DMS153 treated with DMSO at 0.1 percent for 48 hours (cell line): Measurements from ENCODE around the gene CKM.
"Not testable (repeated sequence)": the region's sequence is repeated elsewhere in the genome, so short reads cannot be mapped to it uniquely, and the experiment has no call there.

Experiments used
- DNase-seq: peaks from one replicate; lab custom pipeline; 2025; ENCODE audit not compliant: unreplicated experiment; lab: John Stamatoyannopoulos, UW

CKM gene

GRCh38 chr19:45349430-45349941, 26.8 kb upstream of the CKM start:
- DNase-seq: no peak

DNA sequence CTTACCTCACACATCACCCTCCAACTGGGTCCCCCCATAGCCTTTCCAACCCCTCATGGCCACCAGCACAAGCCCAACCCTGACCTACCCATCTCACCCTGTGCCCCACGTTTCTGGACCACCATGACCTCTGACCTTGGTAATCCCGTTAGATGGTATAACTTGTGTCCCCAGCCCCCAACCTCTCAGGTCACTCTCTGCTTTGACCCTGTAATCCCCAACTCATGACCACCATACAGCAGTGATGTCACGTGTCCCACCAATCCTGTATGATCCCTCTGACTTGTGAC, 26.4 kb upstream of the CKM start:
- DNase-seq: no peak

GRCh38 chr19:45348367-45349125, 25.9 kb upstream of the CKM start:
- no peak for DNase-seq

GRCh38 chr19:45347570-45348366, 25.1 kb upstream of the CKM start:
- DNase-seq: no peak

GRCh38 chr19:45346449-45346848, 23.8 kb upstream of the CKM start:
- DNase-seq: no peak

- DNase-seq: no peak
Measured at GRCh38 chr19:45345506-45345860, 22.8 kb upstream of the CKM start.

DNA sequence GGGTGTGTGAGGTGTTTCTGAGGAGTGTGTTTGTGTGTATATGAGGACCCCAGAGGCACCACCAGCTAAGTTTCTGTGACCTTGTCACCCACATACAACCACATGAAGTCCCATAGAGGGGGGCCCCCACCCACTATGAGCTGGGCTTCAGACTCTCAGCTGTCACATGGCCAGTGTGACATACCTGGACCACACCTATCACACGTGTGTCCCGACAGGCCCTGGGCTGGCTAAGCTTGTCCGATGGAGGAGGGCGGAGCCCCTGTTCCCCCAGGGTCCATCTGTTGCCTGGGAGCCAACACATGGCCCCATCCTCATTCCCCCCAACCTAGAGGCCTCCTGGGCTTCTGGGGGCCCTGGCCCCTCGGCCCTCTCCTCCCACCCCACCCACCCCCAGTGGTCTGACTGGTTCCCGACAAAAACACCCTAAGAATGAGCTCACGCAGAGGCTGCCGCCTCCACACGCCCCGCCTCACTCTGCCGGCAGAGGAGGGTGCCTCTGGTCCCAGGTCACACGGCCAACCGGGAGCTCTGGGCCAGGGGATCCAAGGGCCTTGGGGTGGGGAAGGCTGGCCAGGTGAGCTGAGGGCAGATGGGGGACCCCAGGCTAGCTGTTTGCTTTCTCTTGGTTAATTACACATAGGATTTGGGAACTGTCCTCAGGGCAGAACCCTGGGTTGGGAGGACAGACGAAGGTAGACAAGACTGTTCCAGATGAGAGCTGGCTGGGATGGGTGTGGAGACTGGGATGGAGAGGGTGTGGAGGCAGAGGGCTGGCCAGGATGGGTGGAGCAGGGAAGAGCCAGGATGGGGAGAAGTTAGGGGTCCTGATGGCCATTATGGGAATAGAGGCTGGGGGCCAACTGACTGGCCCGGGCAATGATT, 22.2 kb upstream of the CKM start:
- no peak for DNase-seq

DNA sequence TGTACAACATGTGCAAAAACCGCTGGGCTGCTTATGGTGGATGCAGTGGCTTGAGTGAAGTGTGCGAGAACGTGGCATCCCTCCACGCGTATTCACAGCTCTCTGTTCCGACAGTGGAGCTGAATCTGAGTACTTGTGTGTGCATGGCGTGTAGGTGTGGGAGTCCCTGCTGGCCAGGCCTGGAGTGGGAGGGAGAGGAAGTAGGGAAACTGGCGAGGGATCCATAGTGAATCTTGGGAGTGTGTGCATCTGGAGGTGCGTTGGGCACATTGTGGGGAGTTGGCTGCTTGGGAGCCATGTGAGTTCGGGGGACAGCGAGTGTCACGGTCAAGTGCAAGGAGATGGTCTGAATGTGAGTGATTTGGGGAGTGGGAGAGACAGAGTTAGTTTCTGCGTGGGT, 20.2 kb upstream of the CKM start:
- DNase-seq: no peak

DNA sequence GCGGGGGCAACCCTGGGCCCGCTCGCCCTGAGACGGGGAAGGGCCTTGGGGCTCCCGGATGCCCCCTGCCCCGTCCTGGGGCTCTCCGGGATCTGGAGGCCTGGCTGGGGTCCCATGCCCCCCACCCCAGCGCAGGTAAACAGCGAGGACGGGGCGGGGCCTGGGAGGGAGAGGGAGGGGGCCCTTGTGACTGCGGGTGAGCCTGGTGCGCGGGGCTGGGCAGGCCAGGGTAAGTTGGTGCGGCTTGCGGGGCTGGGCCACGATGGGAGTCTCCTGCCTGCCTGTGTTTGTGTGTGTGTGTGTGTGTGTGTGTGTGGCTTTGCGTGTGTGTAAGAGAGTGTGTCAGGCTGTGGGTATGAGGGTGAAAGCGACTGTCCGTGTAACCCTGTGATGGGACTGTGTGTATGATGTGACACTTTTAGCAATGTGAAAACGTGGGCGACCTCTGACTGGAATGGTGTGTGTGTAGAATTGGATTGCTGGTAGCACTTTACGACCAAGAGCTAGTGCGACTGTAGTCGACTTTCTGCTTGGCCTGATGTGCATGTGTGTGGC, 18.3 kb upstream of the CKM start:
- DNase-seq: no peak

GRCh38 chr19:45340232-45340898, 17.7 kb upstream of the CKM start, which contains the start of gene KLC3:
Gene KLC3 (plus strand): TSS chr19:45340750. CDS start chr19:45345542, 4,792 bp downstream.
- peak; percentile 10 for DNase-seq

DNA sequence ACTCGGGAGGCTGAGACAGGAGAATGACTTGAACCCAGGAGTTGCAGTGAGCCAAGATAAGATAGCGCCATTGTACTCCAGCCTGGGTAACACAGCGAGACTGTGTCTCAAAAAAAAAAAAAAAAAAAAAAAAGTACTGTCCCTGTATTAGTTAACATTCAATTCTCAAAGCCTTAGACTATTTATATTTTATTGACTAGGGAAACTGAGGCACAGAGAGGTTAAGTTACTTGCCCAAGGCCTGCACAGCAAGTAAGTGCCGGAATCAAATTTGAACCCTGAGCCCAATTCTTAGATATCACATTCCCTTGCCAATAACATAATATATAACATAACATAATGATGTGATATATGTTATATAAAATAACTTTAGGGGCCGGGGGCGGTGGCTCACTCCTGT, 17.0 kb upstream of the CKM start:
- DNase-seq: no peak

DNA sequence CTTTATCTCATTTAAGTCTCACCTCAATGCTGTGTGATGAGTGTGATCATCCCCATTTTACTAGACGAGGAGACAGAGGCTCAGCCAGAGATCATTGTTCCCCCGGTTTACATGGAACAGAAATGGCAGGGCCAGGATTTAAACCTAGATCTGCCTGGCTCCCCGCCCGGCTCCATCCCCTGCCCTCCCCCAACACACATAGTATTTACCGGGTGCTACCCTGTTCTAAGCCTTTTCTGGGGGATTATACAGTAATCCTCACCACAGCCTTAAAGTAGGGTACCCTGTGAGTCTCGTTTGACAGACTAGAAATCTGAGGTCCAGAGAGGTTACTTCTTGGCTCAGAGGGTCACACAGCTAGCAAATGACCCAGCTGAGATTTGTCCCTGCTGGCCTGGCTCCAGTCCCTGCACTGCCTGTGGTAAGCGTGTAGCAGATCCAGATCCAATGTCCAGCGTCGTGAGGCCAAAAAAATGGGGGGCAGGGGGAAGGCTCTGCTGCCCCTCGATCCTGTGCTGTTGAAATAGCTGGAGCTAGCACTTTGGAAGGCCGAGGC, 14.1 kb upstream of the CKM start:
- DNase-seq: no peak

GRCh38 chr19:45334881-45335280, 12.2 kb upstream of the CKM start:
- DNase-seq: not testable (repeated sequence)

DNA sequence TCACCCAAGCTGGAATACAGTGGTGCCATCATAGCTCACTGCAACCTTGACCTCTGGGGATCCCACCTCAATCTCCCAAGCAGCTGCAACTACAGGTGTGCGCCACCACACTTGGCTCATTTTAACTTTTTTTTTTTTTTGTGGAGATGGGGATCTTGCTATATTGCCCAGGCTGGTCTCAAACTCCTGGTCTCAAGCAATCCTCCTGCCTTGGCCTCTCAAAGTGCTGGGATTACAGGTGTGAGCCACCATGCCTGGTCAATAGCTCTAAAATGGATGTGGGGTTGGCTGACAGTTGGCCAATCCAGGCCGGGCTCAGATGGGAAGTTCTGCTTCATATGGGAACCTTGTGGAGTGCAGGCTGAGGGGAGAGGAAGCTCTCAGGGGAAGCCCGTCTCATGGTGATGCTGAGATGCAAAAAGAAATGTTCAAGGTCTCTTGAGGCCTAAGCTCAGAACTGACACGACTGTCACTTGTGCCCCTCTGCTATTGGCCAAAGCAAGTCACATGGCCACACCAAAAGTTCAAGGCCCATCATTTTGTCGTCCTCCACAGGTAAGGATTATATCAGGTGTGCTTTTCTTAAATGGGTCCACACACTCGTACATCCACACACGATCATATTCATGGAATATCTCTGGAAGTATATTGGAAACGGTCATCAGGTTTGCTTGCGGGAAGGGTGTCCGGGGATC, 11.1 kb upstream of the CKM start:
- DNase-seq: no peak

- DNase-seq: peak; percentile 89
Measured at GRCh38 chr19:45331411-45331810, 8.7 kb upstream of the CKM start.

- DNase-seq: no peak
Measured at GRCh38 chr19:45327404-45328143, 4.9 kb upstream of the CKM start.

DNA sequence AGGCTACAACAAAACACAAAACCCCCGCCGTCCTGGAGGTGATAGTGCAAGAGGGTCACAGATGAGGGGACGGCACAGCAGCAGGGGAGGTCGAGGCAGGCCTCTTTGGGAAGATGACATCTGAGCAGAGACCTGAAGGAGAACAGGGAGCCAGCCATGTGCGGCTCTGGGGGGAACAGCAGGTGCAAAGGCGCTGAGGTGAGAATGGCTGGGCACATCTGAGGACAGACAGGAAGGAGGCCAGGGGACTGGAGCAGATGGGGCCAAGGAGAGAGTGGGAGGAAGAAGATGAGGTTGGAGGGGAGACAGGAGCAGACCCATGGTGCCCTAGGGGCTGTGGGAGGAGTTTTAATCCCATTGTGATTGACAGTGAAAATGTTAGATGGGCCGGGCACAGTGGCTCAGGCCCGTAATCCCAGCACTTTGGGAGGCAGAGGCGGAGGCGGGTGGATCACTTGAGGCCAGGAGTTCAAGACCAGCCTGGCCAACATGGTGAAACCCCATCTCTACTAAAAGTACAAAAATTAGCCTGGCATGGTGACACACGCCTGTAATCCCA, 1.8 kb upstream of the CKM start:
- DNase-seq: no peak

GRCh38 chr19:45323671-45324081, 1.0 kb upstream of the CKM start:
- peak; percentile 21 for DNase-seq

GRCh38 chr19:45322311-45322710, 364 bp downstream of the CKM start:
- peak; percentile 42 for DNase-seq
